GM18511 (cell line): ENCODE measurements around the gene DCP2.
A peak's percentile ranks its signal among the peaks of the same experiment; 100 is the strongest.

Source experiments
- ATAC-seq: cut with Tn5 transposase; IDR thresholded peaks from one replicate; pipeline ENCODE4 v1.9.1; 2021; ENCODE audit warnings: mild to moderate bottlenecking, moderate library complexity; ENCODE audit not compliant: unreplicated experiment

DCP2 gene

DNA sequence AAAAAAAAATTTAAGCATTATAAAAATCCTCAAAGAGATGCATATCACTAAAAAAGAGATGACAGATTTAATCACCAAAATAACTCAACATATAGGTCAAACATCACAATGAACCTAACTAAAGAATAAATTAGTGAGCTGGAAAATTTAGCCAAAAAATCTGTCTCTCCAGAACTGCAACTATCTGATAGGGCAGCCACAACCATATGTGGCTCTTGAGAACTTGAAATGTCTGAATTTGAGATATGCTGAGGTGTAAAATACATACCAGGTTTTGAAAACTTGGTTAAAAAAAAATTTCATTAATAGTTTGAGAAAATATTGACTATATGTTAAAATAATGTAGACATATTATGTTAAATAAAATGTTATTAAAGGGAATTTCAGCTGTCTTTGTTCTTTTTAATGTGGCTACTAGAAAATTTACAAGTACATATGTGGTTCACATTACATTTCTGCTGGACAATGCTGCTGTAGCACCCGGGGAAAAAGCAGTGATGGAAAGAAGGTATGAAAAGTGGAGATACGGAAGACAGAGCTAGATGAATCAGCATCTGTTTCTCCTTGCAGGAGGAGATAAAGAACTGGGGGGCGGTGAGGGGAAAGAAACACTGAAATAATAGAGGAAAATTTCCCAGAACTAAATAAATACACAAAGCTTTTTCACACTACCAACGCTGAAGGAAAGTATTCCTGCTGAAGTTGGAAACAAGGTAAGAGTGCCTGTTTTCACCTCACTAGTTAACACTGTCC is 66.1 kb downstream of the DCP2 start:
- no peak for ATAC-seq

DNA sequence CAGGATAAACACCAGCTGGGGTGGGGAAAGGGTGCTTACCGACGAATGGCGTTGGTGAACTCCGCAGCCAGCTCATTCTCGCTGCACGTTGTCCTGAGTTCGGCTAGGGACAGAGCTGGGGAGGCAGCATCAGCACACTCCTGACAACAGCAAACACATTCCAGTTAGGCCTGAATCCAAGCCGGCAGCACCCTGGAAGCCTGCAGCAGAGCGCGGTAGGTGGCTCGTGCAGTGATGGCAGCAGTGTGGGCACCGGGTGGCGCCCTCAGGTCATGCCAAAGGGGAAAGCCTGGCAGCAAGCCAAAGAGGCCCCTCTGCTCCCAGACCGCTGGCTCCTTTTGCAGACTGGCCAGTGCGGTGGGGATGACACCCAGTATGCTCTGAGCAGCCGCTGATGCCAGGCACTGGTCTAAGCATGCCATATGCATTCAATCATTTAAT is 66.9 kb downstream of the DCP2 start:
- no peak for ATAC-seq

DNA sequence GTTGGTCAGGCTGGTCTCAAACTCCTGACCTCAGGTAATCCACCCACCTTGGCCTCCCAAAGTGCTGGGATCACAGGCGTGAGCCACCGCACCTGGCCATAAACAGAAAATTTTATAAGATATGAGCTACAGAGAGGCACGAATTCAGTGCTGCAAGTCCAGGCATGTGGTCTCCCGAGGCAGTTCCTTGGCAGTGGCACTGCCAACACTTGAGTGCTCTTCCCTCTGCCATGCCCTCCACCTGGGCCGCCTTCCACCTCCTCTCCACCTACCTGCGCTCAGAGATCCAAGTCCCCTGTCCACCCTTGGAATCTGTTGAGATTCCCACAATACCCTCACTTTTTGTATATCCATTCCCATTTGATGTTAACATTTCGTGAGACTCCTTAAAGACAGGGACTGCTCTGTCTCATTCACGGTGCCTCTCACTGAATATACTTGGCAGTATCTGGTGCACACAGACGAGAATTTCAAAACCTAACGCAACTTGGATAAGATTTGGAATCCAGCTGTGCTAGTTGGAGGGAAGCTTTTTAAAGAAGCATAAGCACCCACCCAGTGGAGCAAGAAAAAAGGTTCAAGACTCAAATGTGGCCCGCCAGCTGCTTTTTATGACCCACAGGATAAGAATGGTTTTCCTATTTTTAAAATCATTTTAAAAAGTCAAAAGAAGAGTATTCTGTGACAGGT is 68.3 kb downstream of the DCP2 start:
- ATAC-seq = no peak

DNA sequence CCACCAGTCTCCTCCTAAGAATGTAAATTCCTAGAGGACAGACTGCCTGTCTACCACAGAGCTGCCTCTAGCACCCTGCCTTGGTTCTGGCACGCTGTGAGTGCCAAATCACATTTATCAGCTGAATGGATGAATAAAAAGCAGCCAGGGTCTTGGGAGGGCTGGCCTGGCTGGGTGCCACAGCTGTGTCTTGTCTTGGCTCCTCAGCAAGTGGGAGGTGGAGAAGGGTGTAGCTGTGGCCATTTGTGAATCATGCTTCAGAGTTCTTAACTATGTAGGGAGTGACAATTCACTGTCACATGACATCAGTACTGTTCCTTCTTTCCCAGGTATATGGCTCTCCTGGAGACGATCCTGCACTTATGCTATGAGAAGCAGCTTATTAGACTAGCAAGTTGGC is 70.6 kb downstream of the DCP2 start:
- no peak for ATAC-seq

DNA sequence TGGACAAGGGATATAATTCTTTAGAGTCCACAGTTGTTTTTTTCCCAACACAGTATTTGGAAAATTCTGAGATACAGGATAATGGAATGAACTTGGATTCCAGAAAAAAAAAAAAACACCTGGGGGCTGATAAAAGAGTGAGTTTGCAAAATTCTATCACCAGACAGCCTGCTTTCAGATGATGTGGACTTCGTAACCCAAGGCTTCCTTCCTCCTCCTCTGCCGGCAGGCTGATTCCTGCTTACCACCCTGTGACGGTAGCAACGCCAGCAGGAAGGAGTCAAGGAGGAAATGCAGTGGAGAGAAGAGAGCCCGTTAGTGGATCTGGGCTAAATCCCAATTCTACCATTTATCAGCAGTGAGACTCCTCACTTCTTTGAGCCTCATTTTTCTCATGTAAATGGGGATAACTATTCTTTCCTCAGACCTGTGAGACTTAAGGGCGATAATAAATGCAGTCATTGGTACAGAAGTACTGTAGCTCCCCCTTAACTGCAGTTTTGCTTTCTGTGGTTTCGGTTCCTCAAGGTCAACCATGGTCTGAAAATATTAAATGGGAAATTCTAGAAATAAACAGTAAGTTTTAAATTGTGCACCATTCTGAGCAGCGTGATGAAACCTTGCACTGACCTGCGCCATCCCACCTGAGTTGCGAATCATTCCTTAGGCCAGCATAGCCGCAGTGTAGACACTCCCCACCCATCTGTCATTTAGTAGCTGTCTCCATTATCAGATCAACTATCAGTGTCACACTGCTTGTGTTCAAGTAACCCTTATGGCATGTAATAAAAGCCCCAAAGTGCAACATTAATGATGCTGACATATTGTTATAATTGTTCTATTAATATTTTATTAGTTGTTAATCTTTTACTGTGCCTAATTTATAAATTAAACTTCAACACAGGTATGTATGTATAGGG is 71.4 kb downstream of the DCP2 start:
- ATAC-seq = peak; percentile 96

DNA sequence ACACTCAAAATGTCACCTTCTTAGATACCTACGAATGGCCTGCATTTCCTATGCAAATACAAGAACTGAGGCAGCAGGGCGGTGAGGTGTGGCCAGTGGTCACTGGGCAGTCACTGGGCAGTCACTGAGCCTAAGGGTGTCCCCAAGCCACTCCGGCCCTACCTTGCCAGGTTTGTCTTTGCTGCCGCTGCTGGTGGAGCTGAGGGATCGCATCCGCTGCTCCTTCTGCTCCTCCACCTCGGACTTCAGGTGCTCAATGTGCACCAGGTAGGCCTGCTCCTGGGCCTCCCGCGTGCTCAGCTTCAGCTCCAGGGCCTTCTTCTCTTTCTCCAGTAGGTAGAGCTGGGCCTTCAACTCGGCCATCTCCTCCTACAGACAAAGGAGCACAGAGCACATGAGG is 72.3 kb downstream of the DCP2 start:
- ATAC-seq = no peak

DNA sequence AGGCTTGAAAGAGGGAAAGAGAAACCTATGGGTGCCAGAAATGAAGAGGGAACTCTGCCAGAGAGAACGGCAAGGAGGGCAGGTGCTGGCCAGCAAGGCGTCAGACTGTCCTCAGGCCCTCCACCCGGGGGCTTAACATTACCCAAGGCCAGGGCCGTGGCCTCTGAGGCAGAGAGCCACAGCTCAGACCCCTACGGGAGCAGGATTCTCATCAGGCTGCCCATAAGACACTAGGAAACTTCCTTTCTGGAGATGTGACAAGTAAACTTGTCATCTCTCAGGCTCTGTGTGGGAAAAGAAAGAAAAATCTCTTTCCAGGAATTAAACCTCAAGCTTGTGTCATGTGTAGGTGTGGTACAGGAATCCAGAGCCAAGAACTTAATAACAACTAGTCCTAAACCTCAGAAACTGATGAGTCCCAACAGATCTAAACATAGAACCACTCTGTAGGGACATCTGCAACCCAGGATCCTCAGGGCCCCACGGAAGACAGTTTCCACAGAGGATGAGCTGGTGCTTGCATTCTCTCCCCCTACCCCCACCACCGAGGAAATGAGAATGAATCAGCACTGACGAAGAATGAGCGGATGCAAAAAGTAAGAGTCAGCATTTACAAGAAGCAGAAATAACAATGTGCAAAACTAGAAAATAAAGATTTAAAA is 74.3 kb downstream of the DCP2 start:
- ATAC-seq = no peak

DNA sequence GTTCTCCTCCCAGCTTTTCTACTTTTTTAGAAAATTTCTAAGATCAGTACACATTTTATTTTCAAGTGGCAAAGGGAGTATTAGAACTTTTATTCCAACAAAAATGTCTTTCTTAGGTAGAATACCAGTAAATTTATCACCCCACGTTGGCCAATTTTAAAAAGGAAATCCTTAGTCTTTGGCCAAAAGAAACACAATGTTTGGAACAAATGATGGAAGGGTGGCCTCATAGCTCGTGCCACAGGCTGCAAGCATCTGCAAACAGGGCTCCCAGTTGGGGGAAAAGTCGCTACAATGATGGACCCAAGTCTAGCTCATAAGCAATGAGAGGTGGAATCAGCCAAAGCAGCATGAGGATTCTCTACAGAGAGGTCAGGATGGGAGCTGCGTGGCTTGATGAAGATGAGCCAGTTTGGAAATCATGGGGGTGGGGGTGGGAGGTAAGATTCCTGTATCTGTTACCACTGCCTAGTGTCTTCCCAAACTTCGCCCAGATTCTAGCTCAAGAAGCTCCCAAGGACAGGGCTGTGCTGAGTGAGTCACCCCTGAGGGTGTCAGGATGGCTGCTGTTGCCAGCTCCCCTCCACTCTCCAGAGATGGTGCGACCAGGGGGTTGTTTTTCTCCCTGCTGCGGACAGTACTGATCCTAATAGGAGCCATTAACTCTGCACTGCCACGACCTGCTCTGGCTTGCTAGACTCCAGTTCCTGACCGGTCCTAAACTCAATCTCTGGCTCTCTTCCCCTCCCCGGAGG is 75.6 kb downstream of the DCP2 start:
- ATAC-seq = no peak

DNA sequence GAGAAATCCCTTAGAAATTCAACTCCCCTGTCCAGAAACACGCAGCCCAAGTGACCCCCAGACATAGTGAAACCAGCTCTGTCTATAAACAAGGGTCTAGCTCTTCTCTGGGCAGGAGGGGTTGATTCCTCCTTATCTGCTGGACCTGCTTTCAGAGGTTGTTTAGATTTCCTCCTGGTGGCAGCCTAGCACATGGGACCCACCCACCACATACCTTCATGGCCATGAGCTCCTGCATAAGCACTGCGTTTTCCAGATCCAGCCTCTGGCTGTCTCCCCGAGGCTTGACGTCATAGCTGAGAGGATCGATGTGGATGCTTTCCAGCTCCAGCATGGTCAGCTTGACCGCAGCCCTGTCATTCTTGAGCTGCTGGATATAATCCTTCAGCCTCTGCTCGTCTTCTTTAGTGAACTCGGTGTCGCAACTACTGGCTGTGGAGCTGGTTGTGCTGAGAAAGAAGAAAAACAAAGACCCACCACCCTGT is 77.0 kb downstream of the DCP2 start:
- no peak for ATAC-seq

DNA sequence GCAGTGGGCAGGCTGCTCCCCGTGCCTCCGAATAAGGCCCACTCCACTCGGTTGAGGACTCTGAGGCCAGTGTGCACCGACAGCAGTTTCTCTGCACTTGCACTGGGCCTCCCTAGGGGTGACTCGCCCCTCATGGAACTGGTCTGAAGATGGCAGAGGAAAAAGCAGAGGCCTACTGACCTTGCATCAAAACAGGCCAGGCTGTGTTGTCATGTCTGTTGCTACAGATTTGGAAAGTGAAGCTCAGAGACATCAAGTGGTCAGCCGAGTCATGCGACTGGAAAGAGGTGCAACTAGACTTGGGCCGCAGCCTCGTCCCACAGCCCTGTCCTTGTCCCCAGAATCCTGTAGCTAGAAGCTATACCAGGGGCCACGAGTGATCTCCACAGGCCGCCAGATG is 78.3 kb downstream of the DCP2 start:
- ATAC-seq = no peak

DNA sequence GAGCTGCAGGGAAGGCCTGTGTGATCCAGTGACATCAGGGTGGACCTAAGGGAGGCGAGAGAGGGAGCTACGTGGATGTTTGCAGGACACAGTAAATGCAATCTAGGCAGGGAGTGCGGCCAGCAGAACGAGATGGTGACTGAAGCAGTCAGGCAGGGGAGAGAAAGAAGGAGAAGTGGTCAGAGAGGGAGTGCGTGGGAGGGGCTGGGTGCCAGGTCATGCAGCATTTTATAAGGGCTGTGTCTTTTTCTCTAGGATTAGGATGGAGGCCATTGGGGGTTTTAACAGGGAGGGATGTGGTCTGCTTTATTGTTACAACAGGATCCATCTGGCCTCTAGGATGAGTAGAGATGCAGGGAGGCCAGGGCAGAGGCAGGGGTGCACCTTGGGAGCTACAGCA is 80.4 kb downstream of the DCP2 start:
- no peak for ATAC-seq

DNA sequence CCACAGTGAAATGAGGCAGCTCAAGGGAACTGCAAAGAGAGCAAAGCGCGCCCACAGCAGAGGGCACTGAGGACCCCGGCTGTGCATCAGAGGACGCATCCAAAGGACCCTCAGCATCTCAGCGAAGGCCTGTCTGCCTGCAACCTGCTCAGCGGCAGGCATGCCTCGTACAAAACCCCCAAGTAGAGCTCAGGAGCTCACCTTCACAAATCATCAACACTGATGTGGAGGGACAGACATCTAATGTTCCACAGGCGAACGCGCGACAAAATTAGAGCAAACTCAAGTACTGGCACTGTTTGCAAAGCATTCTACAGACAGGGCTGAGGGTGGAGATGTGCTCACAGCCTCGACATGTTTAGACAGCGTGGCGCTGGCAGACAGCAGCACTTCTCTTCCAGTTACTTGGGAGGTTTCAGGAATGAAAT is 81.0 kb downstream of the DCP2 start:
- no peak for ATAC-seq

DNA sequence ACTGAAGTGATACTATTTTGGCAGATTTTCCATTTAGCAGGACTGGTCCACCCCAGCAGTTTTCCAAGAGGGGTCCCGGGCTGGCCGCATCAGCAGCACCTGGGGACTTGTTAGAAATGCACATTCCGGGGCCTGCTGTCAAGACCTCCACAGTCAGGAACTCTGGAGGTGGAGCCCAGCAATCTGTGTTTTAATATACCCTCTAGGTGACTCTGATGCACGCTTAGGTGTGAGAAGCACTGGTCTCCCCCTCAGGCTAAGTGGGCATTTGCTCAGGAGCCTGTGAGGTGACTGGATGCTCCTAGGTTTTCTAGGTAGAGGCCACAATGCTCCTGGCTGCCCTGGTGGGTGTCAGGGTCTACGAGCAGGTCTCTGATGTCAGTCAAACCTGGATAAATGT is 81.7 kb downstream of the DCP2 start:
- no peak for ATAC-seq

DNA sequence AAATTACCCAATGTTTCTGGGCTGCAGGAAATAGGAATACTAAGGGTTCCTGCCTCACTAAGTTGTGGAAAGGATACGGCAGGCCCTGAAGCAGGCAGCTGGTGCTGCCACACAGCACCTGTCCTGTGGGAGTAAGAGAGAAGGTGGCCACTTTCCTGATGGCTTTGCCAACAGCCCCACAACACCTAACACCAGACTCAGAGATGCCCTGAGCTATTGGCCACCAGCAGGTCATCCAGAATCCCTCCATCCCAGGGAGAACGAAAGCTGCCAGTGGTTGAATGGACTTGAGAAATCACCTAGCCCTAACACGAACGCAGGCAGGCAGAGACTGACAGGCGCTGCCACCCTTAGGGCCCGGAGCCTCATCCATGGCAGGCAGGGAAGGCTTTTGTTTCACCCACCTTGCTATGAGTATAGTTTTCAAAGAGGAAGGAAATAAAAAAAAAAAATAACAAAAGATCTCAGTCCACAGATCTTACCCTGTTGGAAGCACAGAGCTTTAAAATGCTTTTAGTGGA is 82.2 kb downstream of the DCP2 start:
- ATAC-seq = no peak

DNA sequence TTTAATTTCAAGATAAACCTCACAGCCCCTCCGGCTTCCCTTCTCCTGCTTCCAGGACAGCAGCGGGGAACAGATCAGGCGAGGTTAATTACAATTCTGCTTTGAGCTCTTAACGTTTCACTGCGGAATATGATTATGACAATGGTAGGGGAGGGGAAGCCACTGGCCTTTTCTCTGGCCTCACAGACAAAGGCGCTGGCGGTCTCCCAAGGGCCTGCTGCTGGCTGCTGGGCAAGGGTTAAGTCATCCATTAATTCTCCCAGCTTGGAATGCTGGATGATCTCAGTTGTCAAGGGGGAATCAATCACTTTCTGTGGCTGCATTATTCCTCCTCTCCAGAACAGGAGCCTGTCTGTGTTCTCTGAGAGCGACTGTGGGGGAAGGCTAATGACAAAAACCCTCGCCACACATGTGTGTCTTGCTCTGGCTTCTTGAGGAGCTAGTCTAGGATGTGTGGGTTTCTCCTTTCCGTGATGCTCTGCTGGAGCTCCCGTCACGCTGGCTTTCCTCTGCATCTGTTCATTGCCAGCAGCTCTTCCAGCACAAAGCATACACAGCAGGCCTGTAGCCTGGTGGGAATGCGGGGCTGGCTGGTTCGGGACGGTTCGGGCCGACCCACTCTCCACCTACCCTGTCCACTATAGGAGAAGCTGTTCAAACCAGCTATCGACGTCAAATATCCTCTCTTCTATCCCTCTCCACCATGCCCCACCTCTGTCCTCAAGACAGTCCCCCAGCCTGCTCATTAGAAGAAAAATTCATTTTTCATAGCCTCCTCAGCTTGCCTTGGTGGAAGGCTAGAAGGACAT is 82.8 kb downstream of the DCP2 start:
- ATAC-seq = no peak

DNA sequence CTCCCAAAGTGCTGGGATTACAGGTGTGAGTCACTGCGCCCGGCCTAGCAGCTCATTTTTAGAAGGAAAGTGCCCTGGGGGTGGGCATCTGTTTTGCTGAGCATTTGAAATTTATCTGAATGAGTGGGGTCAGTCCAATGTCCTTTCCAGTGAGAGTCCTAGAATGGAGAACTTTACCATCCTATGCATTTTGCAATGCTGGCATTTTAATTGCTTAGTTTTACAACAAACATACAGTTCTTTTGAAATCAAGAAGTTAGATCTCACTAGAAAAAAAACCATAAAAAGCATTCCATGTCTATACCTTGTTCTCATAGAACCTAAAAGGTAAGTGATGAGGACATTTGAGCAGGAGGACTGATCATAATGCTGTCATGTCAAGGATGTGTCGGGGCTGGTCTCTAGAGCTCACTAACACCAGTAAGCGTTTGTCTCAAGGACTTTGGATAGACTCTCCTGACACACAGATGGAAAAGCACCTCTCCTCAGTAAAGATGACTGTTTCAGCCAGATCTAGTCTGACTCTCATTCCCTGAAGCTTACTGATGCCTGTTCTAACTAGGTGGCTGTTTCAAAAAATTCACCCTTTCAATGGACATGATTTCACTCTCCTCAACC is 83.9 kb downstream of the DCP2 start:
- no peak for ATAC-seq

DNA sequence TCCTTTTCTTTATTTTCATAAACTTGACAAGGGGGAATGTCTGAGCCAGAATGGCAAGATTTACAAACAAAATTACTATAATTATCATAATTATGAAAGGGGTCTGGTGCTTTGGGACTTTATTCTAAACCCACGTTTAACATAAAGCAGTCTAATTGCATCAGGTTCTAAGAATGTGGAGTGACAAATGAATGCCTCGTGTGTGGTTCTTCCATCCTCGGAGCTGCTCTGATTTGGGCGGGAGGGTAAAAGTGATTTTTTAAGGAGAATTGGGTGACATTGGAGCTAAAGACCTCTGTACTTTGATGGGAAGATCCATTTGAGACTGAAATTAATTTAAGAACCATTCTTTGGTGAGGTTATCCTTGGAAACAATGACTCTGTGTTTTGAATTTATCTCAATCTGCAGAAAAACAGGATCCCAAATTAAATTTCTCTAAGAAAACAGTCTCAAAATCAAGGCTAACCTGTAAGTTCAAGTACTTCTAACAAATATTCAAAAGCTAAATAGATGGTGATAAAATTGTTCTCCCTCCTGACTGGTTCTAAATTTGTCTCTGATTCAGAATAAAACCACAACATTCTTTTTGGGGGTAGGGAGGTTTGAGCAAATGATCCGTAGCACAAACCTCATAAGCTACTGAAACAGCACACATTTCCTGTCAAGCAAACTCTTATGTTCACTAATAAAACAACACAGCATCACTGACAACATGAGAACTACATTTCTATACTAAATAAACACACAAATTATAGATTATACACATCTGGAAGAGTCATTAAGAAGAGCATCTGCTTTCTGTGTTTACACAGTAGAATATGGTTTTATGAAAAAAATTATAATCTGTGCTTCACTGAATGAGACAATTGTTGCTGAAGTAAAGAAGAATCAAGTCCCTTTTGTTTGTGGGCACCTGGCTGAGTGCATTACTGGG is 85.5 kb downstream of the DCP2 start:
- no peak for ATAC-seq
